Activated CD4-positive, alpha-beta T cell treated with anti-CD3 and anti-CD28 coated beads, Interleukin-10, Interleukin-2, amounts not matched to agents 100 ng/mL and 50 ng/mL, durations not matched to agents 16 hours and 8 hours (primary cell): Measurements from ENCODE around the gene THOC3.
"Not testable (repeated sequence)": the region's sequence is repeated elsewhere in the genome, so short reads cannot be mapped to it uniquely, and the experiment has no call there.

Experiments
- DNase-seq: peaks from one replicate; pipeline ENCODE4 v3.0.0-alpha.2; 2020

Gene THOC3

GRCh38 chr5:175967471-175968372 is at the start of gene THOC3:
Gene THOC3, minus strand, starts transcription at chr5:175968315. Its CDS starts 107 bp downstream, at chr5:175968208.
- peak; percentile 87 for DNase-seq

- DNase-seq = not testable (repeated sequence)
These were observed 49.2 kb upstream of the THOC3 start for GRCh38 chr5:176017324-176017723.

GRCh38 chr5:176014360-176014759 is 46.2 kb upstream of the THOC3 start:
- DNase-seq = not testable (repeated sequence)

GRCh38 chr5:176011088-176011487 is 43.0 kb upstream of the THOC3 start:
- DNase-seq = not testable (repeated sequence)

- DNase-seq = not testable (repeated sequence)
These were observed 42.1 kb upstream of the THOC3 start for GRCh38 chr5:176010202-176010601.

DNA sequence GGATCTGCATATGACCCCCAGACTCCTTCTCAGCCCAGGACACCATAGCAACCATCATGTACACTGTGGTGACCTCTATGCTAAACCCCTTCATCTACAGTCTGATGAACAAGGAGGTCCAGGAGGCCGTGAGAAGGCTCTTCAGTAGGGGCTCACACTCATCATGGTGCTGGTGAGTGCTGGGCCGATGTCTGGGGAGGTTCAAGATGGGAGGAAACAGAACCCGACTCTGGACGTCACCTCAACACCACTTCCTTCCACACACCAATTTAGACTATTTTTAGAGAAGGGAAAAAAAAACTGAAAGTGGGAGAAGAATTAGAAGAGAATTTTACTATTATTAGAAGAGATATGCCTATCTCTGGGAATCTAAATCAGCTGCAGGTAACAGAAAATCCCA is 39.1 kb upstream of the THOC3 start:
- not testable (repeated sequence) for DNase-seq

DNA sequence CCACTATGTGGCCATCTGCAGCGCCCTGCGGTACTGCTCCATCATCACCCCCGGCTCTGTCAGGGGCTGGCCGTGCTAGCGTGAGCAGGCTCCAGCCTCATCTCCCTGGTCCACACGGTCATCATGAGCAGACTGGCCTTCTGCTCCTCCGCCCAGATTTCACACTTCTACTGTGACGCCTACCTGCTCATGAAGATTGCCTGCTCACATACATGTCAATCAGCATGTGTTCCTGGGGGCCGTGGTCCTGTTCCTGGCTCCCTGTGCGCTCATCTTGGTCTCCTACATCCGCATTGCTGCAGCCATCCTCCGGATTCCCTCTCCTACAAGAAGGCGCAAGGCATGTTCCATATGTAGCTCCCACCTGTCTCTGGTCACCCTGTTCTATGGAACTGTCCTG is 38.7 kb upstream of the THOC3 start:
- DNase-seq = not testable (repeated sequence)

DNA sequence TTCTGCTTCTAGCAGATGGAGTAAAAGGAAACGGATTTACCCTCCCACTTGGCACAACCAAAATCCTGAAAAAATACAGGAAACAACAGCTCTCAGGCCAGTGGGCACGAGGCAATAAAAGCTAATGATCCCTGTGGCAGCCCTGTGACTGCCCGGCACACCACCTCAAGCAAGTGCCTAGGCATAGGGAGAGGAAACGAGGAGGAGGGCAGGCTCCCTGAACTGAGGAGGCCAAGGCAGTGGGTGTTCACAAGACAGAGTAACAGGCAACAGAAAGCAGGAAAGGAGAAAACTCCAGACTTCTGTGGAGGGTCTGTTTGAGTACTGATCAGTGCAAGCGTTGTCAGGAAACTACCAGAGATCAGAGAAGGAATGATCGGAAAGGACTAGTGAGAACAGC is 29.9 kb upstream of the THOC3 start:
- DNase-seq = not testable (repeated sequence)

GRCh38 chr5:175997495-175997894 is 29.4 kb upstream of the THOC3 start:
- not testable (repeated sequence) for DNase-seq

- not testable (repeated sequence) for DNase-seq
These were observed 28.7 kb upstream of the THOC3 start for GRCh38 chr5:175996791-175997190.

DNA sequence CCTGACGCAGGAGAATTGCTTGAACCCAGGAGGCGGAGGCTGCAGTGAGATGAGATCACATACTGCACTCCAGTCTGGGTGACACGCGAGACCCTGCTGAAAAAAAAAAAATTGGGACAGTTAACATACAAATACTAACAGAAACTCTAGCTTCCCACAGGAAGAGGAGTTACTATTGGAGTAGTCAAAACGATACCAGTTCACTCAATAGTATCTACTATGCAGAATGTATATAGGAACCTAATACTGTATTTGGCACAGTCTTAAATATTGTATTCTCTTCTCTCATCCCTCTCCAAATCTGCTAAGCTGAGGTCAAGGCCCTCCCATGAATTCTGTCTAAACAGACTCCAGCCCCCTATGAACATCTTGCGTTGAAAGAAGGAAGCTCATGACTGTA is 27.4 kb upstream of the THOC3 start:
- not testable (repeated sequence) for DNase-seq

- not testable (repeated sequence) for DNase-seq
These were observed 11.4 kb upstream of the THOC3 start for GRCh38 chr5:175979371-175979995.

GRCh38 chr5:175968381-175968780 is 266 bp upstream of the THOC3 start:
- peak; percentile 2 for DNase-seq

DNA sequence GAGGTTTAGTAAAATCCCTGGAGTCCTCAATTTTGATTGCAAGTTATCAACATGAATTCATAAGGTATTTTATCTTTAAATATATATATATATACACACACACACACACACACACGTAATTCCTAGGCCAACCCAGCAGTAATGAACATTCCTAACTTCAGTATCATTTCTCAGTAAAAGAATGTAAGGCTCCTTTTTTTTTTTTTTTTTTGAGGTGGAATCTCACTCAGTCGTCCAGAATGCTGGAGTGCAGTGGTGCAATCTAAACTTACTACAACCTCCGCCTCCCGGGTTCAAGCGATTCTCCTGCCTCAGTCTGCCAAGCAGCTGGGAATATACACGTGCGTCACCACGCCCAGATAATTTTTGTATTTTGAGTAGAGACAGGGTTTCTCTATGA is 5.8 kb downstream of the THOC3 start:
- DNase-seq = not testable (repeated sequence)

GRCh38 chr5:175960228-175960627 is 7.9 kb downstream of the THOC3 start:
- not testable (repeated sequence) for DNase-seq

GRCh38 chr5:175958515-175958914 is 9.6 kb downstream of the THOC3 start:
- not testable (repeated sequence) for DNase-seq

DNA sequence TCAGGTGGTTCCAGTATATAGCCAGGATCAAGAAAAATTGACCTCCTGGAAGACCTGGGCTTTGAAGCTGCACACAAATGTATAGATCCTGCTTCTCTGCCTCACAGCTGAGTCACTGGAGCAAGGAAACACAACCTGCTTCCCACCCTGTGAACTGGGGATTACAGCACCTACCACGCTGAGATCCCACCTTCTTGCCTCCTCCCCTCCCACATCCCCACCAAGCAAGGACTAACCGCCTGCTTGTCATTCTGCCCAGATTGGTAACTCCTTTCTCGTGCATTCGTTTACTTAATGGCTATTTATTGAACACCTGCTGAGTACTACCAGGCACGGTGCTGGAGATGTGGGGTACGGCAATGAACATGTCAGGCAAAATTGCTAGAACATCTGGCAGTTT is 14.0 kb downstream of the THOC3 start:
- DNase-seq = not testable (repeated sequence)

DNA sequence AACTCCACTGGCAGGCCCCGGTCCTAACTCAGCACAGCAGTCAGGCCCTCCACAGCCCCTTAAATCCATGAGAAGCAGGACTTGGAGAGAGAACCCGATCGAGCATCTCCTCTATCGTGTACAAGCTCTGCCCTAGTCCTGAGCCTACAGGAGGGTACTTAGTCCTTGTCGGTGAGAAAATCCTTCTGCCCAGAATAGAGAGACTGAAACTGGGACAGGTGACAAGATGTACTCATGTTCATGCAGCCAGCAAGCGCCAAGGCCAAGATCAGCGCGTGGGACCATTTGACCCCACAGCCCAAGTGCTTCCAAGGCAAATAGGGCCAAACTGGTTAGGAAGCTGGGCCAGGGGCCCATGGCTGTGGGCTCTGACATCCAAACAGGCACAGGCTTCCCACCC is 15.3 kb downstream of the THOC3 start:
- not testable (repeated sequence) for DNase-seq

- DNase-seq = not testable (repeated sequence)
These were observed 16.7 kb downstream of the THOC3 start for GRCh38 chr5:175951339-175951969.

- DNase-seq = not testable (repeated sequence)
These were observed 19.6 kb downstream of the THOC3 start for GRCh38 chr5:175948329-175949108.

- not testable (repeated sequence) for DNase-seq
These were observed 24.9 kb downstream of the THOC3 start for GRCh38 chr5:175943253-175943652.

DNA sequence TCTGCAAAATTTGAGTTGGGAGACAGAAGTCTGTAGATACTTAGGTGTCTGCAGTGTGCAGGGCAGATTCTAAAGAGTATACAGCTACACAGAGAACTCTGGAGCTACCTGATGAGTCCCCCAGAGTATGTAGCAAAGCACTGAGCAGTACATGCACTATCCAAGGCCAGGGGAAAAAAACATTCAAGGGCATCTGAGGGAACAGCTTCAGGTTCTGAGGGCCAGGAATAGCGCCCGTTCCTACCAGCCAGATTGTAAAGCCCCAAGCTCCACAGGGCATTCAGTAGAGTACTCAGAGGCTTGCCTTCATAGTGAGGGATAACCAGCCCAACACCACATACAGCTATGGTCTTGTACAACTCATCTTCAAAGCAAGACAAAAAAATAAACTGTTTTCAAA is 27.5 kb downstream of the THOC3 start:
- DNase-seq = not testable (repeated sequence)

DNA sequence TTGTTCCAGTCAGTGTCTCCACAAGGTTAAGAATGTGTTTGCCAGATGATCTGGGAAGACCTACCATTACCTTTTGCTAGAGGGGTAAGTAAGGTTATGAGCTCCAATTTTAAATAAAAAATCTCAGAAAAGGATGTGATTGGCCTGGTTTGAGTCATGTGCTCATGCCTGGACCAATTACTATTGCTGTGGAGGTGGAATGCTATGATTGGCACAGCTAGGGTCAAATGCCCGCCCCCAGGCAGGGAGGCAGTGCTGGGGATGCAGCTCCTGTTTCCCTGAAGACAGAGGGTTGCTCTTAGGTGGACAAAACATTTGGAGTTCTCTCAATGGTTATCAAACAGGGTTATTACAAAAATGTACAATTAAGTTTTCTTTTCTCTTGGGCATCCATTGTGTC is 29.6 kb downstream of the THOC3 start:
- not testable (repeated sequence) for DNase-seq
